GM12801 (cell line): Measurements from ENCODE around the gene CDYL2.

Source experiments
- TF ChIP-seq, protein P1 (sequence below): IDR thresholded peaks from one replicate; pipeline ENCODE4 v1.5.1; 2011; ENCODE audit warnings: control low read depth; ENCODE audit not compliant: insufficient read length; ENCODE audit errors: extremely low read depth

CDYL2 gene

DNA sequence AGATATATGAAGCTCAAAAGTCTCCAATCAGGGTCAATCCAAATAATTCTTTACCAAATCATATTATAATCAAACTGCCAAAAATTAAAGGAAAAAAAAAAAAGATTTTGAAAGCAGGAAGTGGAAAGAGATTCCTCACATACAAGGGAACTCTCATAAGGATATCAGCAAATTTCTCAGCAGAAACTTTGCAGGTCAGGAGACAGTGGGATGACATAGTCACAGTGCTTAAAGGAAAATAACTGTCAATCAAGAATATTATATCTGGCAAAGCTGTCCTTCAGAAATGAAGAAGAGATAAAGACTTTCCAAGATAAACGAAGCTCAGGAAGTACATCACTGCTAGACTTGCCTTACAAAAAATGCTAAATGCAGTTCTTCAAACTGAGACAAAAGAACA, 40.0 kb upstream of the CDYL2 start:
- TF ChIP-seq, protein P1, sequence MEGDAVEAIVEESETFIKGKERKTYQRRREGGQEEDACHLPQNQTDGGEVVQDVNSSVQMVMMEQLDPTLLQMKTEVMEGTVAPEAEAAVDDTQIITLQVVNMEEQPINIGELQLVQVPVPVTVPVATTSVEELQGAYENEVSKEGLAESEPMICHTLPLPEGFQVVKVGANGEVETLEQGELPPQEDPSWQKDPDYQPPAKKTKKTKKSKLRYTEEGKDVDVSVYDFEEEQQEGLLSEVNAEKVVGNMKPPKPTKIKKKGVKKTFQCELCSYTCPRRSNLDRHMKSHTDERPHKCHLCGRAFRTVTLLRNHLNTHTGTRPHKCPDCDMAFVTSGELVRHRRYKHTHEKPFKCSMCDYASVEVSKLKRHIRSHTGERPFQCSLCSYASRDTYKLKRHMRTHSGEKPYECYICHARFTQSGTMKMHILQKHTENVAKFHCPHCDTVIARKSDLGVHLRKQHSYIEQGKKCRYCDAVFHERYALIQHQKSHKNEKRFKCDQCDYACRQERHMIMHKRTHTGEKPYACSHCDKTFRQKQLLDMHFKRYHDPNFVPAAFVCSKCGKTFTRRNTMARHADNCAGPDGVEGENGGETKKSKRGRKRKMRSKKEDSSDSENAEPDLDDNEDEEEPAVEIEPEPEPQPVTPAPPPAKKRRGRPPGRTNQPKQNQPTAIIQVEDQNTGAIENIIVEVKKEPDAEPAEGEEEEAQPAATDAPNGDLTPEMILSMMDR = no peak

DNA sequence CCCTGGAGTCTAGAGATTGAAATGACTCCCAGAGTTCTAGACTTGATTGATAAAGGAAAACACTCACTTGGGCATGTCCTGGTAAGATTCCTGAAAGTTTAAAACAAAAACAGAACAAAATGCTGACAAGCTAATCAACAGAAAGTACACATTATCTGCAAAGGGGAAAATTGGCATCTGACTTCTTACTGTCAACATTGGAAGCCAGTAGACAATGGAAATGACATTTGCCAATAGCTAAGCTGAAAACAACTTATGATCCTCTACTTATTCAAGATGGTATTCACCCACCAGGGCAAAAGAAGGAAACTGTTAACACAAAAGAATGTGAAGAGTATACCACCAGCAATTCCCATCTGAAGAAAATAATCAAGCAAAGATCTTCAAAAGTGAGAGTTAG, 36.8 kb upstream of the CDYL2 start:
- TF ChIP-seq, protein P1 = no peak

- TF ChIP-seq, protein P1 = no peak
Measured at GRCh38 chr16:80837533-80838147, 33.2 kb upstream of the CDYL2 start.

DNA sequence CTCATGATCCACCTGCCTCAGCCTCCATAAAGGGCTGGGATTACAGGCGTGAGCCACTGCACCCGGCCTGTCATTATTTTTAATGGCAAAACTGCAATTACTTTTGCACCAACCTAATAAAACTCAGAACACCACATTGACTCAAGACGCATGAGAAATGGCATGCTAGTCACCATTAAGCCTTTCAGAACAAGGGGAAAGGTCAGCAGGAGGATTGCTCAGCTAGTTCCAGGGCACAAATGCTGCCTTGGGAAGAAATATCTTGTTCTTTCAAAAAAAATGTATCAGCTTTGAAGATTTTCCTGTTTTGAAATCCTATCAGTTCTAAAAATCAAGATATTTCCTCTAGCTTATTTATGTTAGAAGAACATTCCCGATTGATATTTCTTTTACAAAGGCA, 32.4 kb upstream of the CDYL2 start:
- TF ChIP-seq, protein P1 = no peak

- TF ChIP-seq, protein P1 = no peak
Measured at GRCh38 chr16:80836202-80836601, 31.8 kb upstream of the CDYL2 start.

GRCh38 chr16:80831039-80831438, 26.6 kb upstream of the CDYL2 start:
- TF ChIP-seq, protein P1 = no peak

- TF ChIP-seq, protein P1 = no peak
Measured at GRCh38 chr16:80828495-80828894, 24.1 kb upstream of the CDYL2 start.
